Psoas muscle (tissue), 8 donors: Measurements from ENCODE around the gene RHOBTB1. TPM values are rescaled to one million over a fixed set of nuclear protein-coding genes. Genes with fewer than 3 reads are reported as not detected.

Experiments used
- ATAC-seq, 4 donors: fragments of 200-7000 bp; cut with Tn5 transposase; one replicate each; pipeline ENCODE4 v1.9.1; 2020; ENCODE audit warnings: moderate library complexity in 3 of 4, mild to moderate bottlenecking in 2 of 4
- DNase-seq, 2 donors: peaks; one replicate each; pipeline ENCODE4 v3.0.0-alpha.2; 2020
- H3K27ac ChIP-seq: fragments of 200-600 bp; one replicate; pipeline ENCODE4 v1.8.0; 2022
- H3K27me3 ChIP-seq, 3 donors: fragments of 200-600 bp in 1 of 3; one replicate each; pipeline versions ENCODE4 v1.6.1 to v1.8.0; 2013 to 2022; ENCODE audit warnings: low read length in 2 of 3, mild to moderate bottlenecking in 2 of 3, moderate library complexity in 1 of 3; ENCODE audit not compliant: insufficient read depth in 3 of 3
- H3K36me3 ChIP-seq, 2 donors: fragments of 200-600 bp in 1 of 2; one replicate each; pipeline versions ENCODE4 v1.6.1 to v1.8.0; 2013 to 2022; ENCODE audit warnings: low read depth in 1 of 2, mild to moderate bottlenecking in 1 of 2, moderate library complexity in 1 of 2; ENCODE audit not compliant: insufficient read depth in 1 of 2
- H3K4me1 ChIP-seq: fragments of 200-600 bp; one replicate; pipeline ENCODE4 v1.8.0; 2022
- H3K4me3 ChIP-seq: fragments of 200-600 bp; one replicate; pipeline ENCODE4 v1.8.0; 2022; ENCODE audit warnings: mild to moderate bottlenecking
- H3K9me3 ChIP-seq: fragments of 200-600 bp; one replicate; pipeline ENCODE4 v1.8.0; 2022
- WGBS, 3 donors: extraction: QIAGEN DNeasy Blood & Tissue Kit; methylation state at CpG; one replicate each; pipeline versions ENCODE4 v1.1.6 to v1.1.7; 2013; 5-methylcytosine and 5-hydroxymethylcytosine counted together
- intact Hi-C, 2 donors: fragments of 100-400 bp; cut with DNase I; formaldehyde crosslinking; loops; one replicate each; pipeline versions ENCODE4 v1.11.0 to v1.14.2; 2022
- polyA plus RNA-seq, 3 donors: library from polyadenylated mRNA; stranded (reverse); fragments of 200-250 nt; gene quantifications; one replicate each; pipeline ENCODE4 v1.2.3, GENCODE V29; 2013
- total RNA-seq, 4 donors: library from RNA; stranded (reverse); fragmentation: NEBNext Ultra II Directional in 2 of 4; extraction: Animal tissue kit (Norgen Biotek cat#: 25700) in 2 of 4; gene quantifications; one replicate each; pipeline versions ENCODE4 v1.2.1 to v1.2.4, GENCODE V29; 2021 to 2023
- TF ChIP-seq, protein P1 (sequence below): fragments of 200-600 bp; IDR thresholded peaks from one replicate; pipeline ENCODE4 v1.8.0; 2022; ENCODE audit warnings: antibody characterized with exemption
- donor health status: healthy with polysubstance abuse.
- donor health status: DM: no; HTN: no; CAD: no; lungs with moderate emphysema.
- donor health status: Bipolar disorder and iron deficiency.
- donor health status: healthy.
- donor health status: DM: yes; HTN: yes; CAD: no.
- donor health status: DM: no; HTN: no; CAD: no.
- donor health status: DM: no; HTN: no; CAD: no.
- donor health status: DM: yes; HTN: yes; CAD: no.

The RHOBTB1 gene
- total and polyA plus RNA-seq, 7 donors = 1.8 to 47.4 (median 23.6) TPM

DNA sequence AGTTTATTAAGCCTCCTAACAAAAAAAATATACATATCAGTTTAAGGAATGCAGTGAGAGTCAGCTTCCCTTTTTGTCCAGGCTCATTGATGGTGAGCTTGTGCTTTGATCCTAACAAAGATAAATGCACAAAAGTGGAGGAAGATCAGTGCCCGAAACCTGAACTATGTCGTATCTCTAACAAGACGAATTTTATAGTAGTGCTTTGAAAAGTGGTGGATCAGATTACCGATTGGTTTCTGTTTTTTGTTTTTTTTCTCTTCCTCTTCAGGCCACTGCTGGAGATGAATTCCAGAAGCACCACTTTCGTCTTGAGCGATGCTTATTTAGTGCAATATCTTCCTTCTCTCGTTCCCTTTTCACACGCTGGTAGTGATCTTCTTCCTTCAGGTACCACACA lies 72.8 kb downstream of the RHOBTB1 start:
- TF ChIP-seq, protein P1, sequence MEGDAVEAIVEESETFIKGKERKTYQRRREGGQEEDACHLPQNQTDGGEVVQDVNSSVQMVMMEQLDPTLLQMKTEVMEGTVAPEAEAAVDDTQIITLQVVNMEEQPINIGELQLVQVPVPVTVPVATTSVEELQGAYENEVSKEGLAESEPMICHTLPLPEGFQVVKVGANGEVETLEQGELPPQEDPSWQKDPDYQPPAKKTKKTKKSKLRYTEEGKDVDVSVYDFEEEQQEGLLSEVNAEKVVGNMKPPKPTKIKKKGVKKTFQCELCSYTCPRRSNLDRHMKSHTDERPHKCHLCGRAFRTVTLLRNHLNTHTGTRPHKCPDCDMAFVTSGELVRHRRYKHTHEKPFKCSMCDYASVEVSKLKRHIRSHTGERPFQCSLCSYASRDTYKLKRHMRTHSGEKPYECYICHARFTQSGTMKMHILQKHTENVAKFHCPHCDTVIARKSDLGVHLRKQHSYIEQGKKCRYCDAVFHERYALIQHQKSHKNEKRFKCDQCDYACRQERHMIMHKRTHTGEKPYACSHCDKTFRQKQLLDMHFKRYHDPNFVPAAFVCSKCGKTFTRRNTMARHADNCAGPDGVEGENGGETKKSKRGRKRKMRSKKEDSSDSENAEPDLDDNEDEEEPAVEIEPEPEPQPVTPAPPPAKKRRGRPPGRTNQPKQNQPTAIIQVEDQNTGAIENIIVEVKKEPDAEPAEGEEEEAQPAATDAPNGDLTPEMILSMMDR = no peak
- no peak overlapping the region for H3K4me3 ChIP-seq
- 50 to 80% (median 55%) methylated on average over 8 of the region's 8 CpGs for WGBS, 3 donors
- peaks cover 0 to 42% of the 10 kb centered on the region in 2 donors for H3K36me3 ChIP-seq
- intact Hi-C loops = loop anchor here (5.0 kb wide), 2 partner anchors 71 to 91 kb away; partner anchors contain the start of gene RHOBTB1 (in 1 of the 2)
- no peaks in the 10 kb centered on the region for H3K27me3 ChIP-seq
- H3K27ac ChIP-seq = peak overlapping the region; percentile 85
- DNase-seq (no peak), ATAC-seq (no peak)
- H3K4me1 ChIP-seq = peaks cover 72% of the 10 kb centered on the region
- no peaks in the 10 kb centered on the region for H3K9me3 ChIP-seq

DNA sequence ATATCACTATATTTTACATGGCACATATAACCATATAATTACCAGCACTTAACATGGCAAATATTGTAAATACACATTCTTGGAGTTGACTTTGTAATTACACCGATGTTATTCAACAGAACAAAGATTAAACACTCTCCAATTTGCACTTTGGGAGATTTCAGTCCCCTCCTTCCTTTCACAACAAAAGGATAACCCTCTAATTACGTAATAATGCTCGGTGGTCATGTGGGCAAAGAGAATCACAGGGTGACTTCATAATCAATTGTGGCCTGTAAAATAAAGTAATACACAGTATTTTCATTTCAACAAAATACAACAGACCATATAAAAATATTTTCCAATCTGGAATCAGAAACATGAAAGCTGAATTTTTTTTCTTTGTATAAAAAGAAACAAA lies 73.2 kb downstream of the RHOBTB1 start:
- peaks cover 71% of the 10 kb centered on the region for H3K4me1 ChIP-seq
- TF ChIP-seq, protein P1 = no peak
- H3K4me3 ChIP-seq = no peak overlapping the region
- ATAC-seq (no peak), DNase-seq (no peak)
- no peaks in the 10 kb centered on the region for H3K27me3 ChIP-seq
- H3K36me3 ChIP-seq = peaks cover 0 to 42% of the 10 kb centered on the region in 2 donors
- intact Hi-C loops = loop anchor here (5.0 kb wide), 2 partner anchors 71 to 91 kb away; partner anchors contain the start of gene RHOBTB1 (in 1 of the 2)
- H3K27ac ChIP-seq = peak overlapping the region; percentile 85
- 78 to 87% (median 79%) methylated on average over 3 of the region's 3 CpGs for WGBS, 3 donors
- H3K9me3 ChIP-seq = no peaks in the 10 kb centered on the region

DNA sequence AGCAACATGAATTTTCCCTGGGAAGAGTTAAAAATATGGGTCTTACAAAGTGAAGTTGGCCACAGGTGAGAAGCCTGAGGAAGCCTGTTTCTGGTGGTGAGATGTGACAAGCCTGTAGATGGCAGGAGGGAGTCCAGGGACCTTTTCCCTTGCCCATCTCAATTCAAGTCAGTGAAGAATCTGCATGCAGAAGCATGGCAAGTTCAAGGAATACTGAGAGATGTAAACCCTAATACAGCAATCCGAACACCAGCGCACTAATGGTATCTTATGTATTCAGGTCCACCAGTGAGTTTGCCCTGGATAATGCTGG lies 73.6 kb downstream of the RHOBTB1 start:
- peaks cover 71% of the 10 kb centered on the region for H3K4me1 ChIP-seq
- no peak overlapping the region for H3K4me3 ChIP-seq
- DNase-seq (no peak), ATAC-seq (peak in 1 of 4 donors; percentile 30)
- intact Hi-C loops = loop anchor here (5.0 kb wide), 2 partner anchors 72 to 92 kb away; partner anchors contain the start of gene RHOBTB1 (in 1 of the 2)
- H3K9me3 ChIP-seq = no peaks in the 10 kb centered on the region
- peak overlapping the region; percentile 85 for H3K27ac ChIP-seq
- H3K27me3 ChIP-seq = no peaks in the 10 kb centered on the region
- H3K36me3 ChIP-seq = peaks cover 0 to 40% of the 10 kb centered on the region in 2 donors
- WGBS, 3 donors = 82 to 94% (median 88%) methylated on average over 2 of the region's 2 CpGs
- TF ChIP-seq, protein P1 = peak; percentile 51

DNA sequence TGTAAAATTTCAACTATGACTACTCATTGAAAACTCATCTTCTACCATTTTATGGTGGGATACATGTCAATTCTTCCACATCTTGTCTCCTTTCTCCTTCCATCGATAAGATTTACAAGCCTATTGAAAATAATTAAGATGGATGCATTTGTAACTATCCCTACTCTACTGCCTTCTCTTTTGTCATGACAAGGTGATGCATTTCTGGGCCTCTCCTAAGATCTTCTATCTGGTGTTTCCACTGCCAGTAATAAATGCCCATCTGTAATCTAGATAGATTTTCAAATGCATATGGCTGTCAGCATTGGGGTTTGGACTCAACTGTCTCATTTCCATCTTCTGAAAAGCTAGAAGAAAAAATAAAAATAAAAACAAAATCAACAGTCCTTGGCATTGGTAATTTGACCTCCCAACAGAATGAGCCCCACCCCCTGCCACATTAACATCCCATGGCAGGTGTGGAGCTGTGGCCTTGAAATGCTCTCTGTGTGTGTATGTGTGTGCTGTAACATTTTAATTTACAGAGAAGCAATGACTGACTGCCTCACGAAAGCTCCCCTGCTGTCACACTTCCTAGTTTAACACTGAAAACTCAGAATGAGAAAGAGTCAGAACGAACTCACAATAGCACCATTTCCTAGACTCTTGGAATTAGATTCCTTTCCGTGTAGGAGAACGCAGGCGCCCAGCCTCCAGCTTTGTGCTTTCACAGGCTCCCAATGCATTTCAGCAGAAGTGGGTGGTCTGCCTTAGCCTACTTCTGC lies 74.2 kb downstream of the RHOBTB1 start:
- TF ChIP-seq, protein P1 = no peak
- ATAC-seq (no peak), DNase-seq (no peak)
- Histone ChIP-seq H3K4me1 (peaks cover 70% of the 10 kb centered on the region), H3K27ac (peak overlapping the region; percentile 85), H3K27me3 (no peaks in the 10 kb centered on the region), H3K36me3 (peaks cover 0 to 34% of the 10 kb centered on the region in 2 donors), H3K4me3 (no peak overlapping the region), H3K9me3 (no peaks in the 10 kb centered on the region)
- intact Hi-C loops = loop anchor here (5.0 kb wide), 2 partner anchors 72 to 92 kb away; partner anchors contain the start of gene RHOBTB1 (in 1 of the 2)
- 61 to 82% (median 68%) methylated on average over 6 of the region's 6 CpGs for WGBS, 3 donors
